ENCODE results near the gene MTAP. TPM values are rescaled to one million over a fixed set of nuclear protein-coding genes. Genes with fewer than 3 reads are reported as not detected.

The MTAP gene
- total and polyA plus RNA-seq, 2 experiments from 2014 or later: 21.5 to 23.0 TPM

- TF ChIP-seq CTCF (IDR thresholded peaks at IDR 0.05; ENCODE audit: low read depth, low read length): no peak
- DNase-seq (ENCODE audit: low read depth in 1 of 2, low spot score in 1 of 2): peak in 1 of 2 donors; percentile 35
- Histone ChIP-seq H3K36me3 (no peaks in the 10 kb centered on the region), H3K27ac (peak overlapping the region; percentile 61), H3K4me1 (ENCODE audit: low read depth) (peaks cover 11% of the 10 kb centered on the region), H3K9me3 (ENCODE audit: low read depth) (no peaks in the 10 kb centered on the region), H3K4me3 (peak overlapping the region; percentile 91), H3K27me3 (peaks cover 23% of the 10 kb centered on the region)
Observed at GRCh38 chr9:21803649-21804048, 1.2 kb downstream of the MTAP start.

- Histone ChIP-seq H3K27me3 (peaks cover 16% of the 10 kb centered on the region), H3K4me3 (no peak overlapping the region), H3K36me3 (peaks cover 4% of the 10 kb centered on the region), H3K9me3 (ENCODE audit: low read depth) (no peaks in the 10 kb centered on the region), H3K4me1 (ENCODE audit: low read depth) (peaks cover 13% of the 10 kb centered on the region), H3K27ac (no peak overlapping the region)
- TF ChIP-seq CTCF (IDR thresholded peaks at IDR 0.05; ENCODE audit: low read depth, low read length): no peak
- no peak for DNase-seq (ENCODE audit: low read depth in 1 of 2, low spot score in 1 of 2)
Observed at GRCh38 chr9:21804331-21804730, 1.9 kb downstream of the MTAP start.

- peaks cover 18% of the 10 kb centered on the region for H3K4me1 ChIP-seq (ENCODE audit: low read depth)
- DNase-seq (ENCODE audit: low read depth in 1 of 2, low spot score in 1 of 2): no peak
- H3K36me3 ChIP-seq: peaks cover 4% of the 10 kb centered on the region
- H3K27ac ChIP-seq: no peak overlapping the region
- H3K27me3 ChIP-seq: peaks cover 12% of the 10 kb centered on the region
- no peaks in the 10 kb centered on the region for H3K9me3 ChIP-seq (ENCODE audit: low read depth)
- TF ChIP-seq CTCF (IDR thresholded peaks at IDR 0.05; ENCODE audit: low read depth, low read length): no peak
- no peak overlapping the region for H3K4me3 ChIP-seq
Observed at GRCh38 chr9:21804791-21805190, 2.4 kb downstream of the MTAP start.

- no peak overlapping the region for H3K4me3 ChIP-seq
- no peaks in the 10 kb centered on the region for H3K27me3 ChIP-seq
- H3K36me3 ChIP-seq: peaks cover 4% of the 10 kb centered on the region
- DNase-seq (ENCODE audit: low read depth in 1 of 2, low spot score in 1 of 2): no peak
- peaks cover 22% of the 10 kb centered on the region for H3K4me1 ChIP-seq (ENCODE audit: low read depth)
- no peak for TF ChIP-seq CTCF (IDR thresholded peaks at IDR 0.05; ENCODE audit: low read depth, low read length)
- no peak overlapping the region for H3K27ac ChIP-seq
- H3K9me3 ChIP-seq (ENCODE audit: low read depth): no peaks in the 10 kb centered on the region
Observed at GRCh38 chr9:21806644-21807043, 4.2 kb downstream of the MTAP start.

- H3K27ac ChIP-seq: no peak overlapping the region
- no peaks in the 10 kb centered on the region for H3K27me3 ChIP-seq
- no peak for TF ChIP-seq CTCF (IDR thresholded peaks at IDR 0.05; ENCODE audit: low read depth, low read length)
- no peak overlapping the region for H3K4me3 ChIP-seq
- peaks cover 15% of the 10 kb centered on the region for H3K4me1 ChIP-seq (ENCODE audit: low read depth)
- no peak for DNase-seq (ENCODE audit: low read depth in 1 of 2, low spot score in 1 of 2)
- H3K36me3 ChIP-seq: peaks cover 4% of the 10 kb centered on the region
- H3K9me3 ChIP-seq (ENCODE audit: low read depth): no peaks in the 10 kb centered on the region
Observed at GRCh38 chr9:21810388-21810787, 8.0 kb downstream of the MTAP start.

GRCh38 chr9:21810881-21811280 is 8.4 kb downstream of the MTAP start:
- Histone ChIP-seq H3K9me3 (ENCODE audit: low read depth) (no peaks in the 10 kb centered on the region), H3K27me3 (no peaks in the 10 kb centered on the region), H3K4me3 (no peak overlapping the region), H3K4me1 (ENCODE audit: low read depth) (peaks cover 15% of the 10 kb centered on the region), H3K27ac (no peak overlapping the region), H3K36me3 (peaks cover 7% of the 10 kb centered on the region)
- no peak for DNase-seq (ENCODE audit: low read depth in 1 of 2, low spot score in 1 of 2)
- TF ChIP-seq CTCF (IDR thresholded peaks at IDR 0.05; ENCODE audit: low read depth, low read length): no peak
